K562 (cell line): ENCODE measurements around the gene PMPCB. TPM values are rescaled to one million over a fixed set of nuclear protein-coding genes. Genes with fewer than 3 reads are reported as not detected.

Source experiments
- BRF2 ChIP-seq: IDR thresholded peaks from 3 replicates; pipeline ENCODE4 v1.6.1; 2011; ENCODE audit warnings: borderline replicate concordance, mild to moderate bottlenecking; ENCODE audit not compliant: insufficient read length, insufficient read depth
- CBFB ChIP-seq: sonication (generic); formaldehyde crosslinking; IDR thresholded peaks from 2 replicates; pipeline ENCODE4 v1.4.0; 2020; ENCODE audit warnings: mild to moderate bottlenecking, missing genetic modification reagents
- CBX2 ChIP-seq: fragments of 200-600 bp; sonication (generic); IDR thresholded peaks from one replicate; pipeline ENCODE4 v1.6.1; 2012; ENCODE audit warnings: mild to moderate bottlenecking, low read length, inconsistent platforms; ENCODE audit not compliant: insufficient read depth, poor library complexity, severe bottlenecking
- CUX1 ChIP-seq: fragments of 200-800 bp; sonication (Bioruptor generic); IDR thresholded peaks from 2 replicates; pipeline ENCODE4 v1.6.1; 2016; ENCODE audit warnings: missing genetic modification characterization, missing compliant biosample characterization
- E2F6 ChIP-seq, 2 experiments: IDR thresholded peaks; 2 replicates each; pipeline ENCODE4 v1.6.1; 2011; ENCODE audit warnings: borderline replicate concordance in 1 of 2, control low read depth in 1 of 2, low read depth in 1 of 2, low read length in 1 of 2, mild to moderate bottlenecking in 1 of 2, mixed read lengths in 1 of 2, moderate library complexity in 1 of 2; ENCODE audit not compliant: insufficient read depth in 1 of 2, insufficient read length in 1 of 2, poor library complexity in 1 of 2, severe bottlenecking in 1 of 2; ENCODE audit errors: extremely low read depth in 1 of 2
- ELF1 ChIP-seq: fragments of 200-800 bp; sonication (Bioruptor generic); IDR thresholded peaks from 2 replicates; pipeline ENCODE4 v1.6.1; 2016; ENCODE audit warnings: missing genetic modification characterization, missing compliant biosample characterization
- ERF ChIP-seq: fragments of 450-650 bp; formaldehyde crosslinking; IDR thresholded peaks from 2 replicates; pipeline ENCODE4 v1.4.0; 2020; ENCODE audit warnings: mild to moderate bottlenecking, mixed read lengths
- ETS2 ChIP-seq: IDR thresholded peaks from 2 replicates; pipeline ENCODE4 v1.6.1; 2016; ENCODE audit warnings: borderline replicate concordance, missing genetic modification characterization, mild to moderate bottlenecking, moderate library complexity, missing compliant biosample characterization; ENCODE audit not compliant: poor library complexity, severe bottlenecking
- IRF2 ChIP-seq: sonication (generic); formaldehyde crosslinking; IDR thresholded peaks from 2 replicates; pipeline ENCODE4 v1.8.1; 2022; ENCODE audit warnings: mild to moderate bottlenecking, missing genetic modification reagents
- NFE2L1 ChIP-seq: fragments of 450-650 bp; IDR thresholded peaks from 2 replicates; pipeline ENCODE4 v1.6.1; 2016; ENCODE audit warnings: missing genetic modification characterization, low read depth, mild to moderate bottlenecking, missing compliant biosample characterization, moderate library complexity, borderline replicate concordance
- NRF1 ChIP-seq, 2 experiments: fragments of 450-650 bp; IDR thresholded peaks in 1 of 2; conservative IDR thresholded peaks in 1 of 2; 2 replicates each; pipeline ENCODE4 v1.6.1; 2014; ENCODE audit warnings: mild to moderate bottlenecking in 2 of 2
- PHF20 ChIP-seq: fragments of 450-650 bp; IDR thresholded peaks from 2 replicates; pipeline ENCODE4 v1.6.1; 2018; ENCODE audit not compliant: partially characterized antibody
- POLR2A ChIP-seq: fragments of 450-650 bp; conservative IDR thresholded peaks from 2 replicates; pipeline ENCODE4 v1.6.1; 2016
- RBM34 ChIP-seq: fragments of 200-400 bp; formaldehyde crosslinking; IDR thresholded peaks from 2 replicates; pipeline ENCODE4 v1.6.1; 2018; ENCODE audit warnings: low read length, borderline replicate concordance; ENCODE audit not compliant: insufficient read depth
- SMARCE1 ChIP-seq: fragments of 450-650 bp; IDR thresholded peaks from 2 replicates; pipeline ENCODE4 v1.7.1; 2016; ENCODE audit warnings: mild to moderate bottlenecking
- WHSC1 ChIP-seq: IDR thresholded peaks from one replicate; pipeline ENCODE4 v1.6.1; 2012; ENCODE audit warnings: low read length, control low read depth, inconsistent platforms
- ZNF436 ChIP-seq: fragments of 250-450, 450-650 bp; sonication (Bioruptor Pico); formaldehyde crosslinking; IDR thresholded peaks from 2 replicates; pipeline ENCODE4 v1.7.0; 2020; ENCODE audit warnings: mild to moderate bottlenecking
- ZNF79 ChIP-seq: fragments of 250-450 bp; sonication (Bioruptor Pico); IDR thresholded peaks from 2 replicates; pipeline ENCODE4 v1.4.0; 2020; ENCODE audit warnings: low read depth, mild to moderate bottlenecking, moderate library complexity
- polyA plus RNA-seq, 8 experiments: library from polyadenylated mRNA; depleted of rRNA in 4 of 8; stranded (reverse) in 5 of 8; unstranded in 3 of 8; fragments of >200 nt; fragmentation: Nextera tagmentation in 2 of 8; fragmentation: Illumina TruSeq in 1 of 8; extraction: Ambion mirVana in 2 of 8; extraction: Trizol in 1 of 8; gene quantifications; 2 replicates each; pipeline versions ENCODE4 v1.2.1 to v1.2.3, GENCODE V29; 2011 to 2014; ENCODE audit warnings: inconsistent platforms in 1 of 8, missing spikeins in 1 of 8
- total RNA-seq, 7 experiments: library from RNA; depleted of rRNA in 6 of 7; stranded (reverse); fragments of >200 nt in 6 of 7; fragmentation: Illumina TruSeq in 2 of 7; extraction: Trizol in 2 of 7; gene quantifications; 2 replicates each; pipeline versions ENCODE4 v1.2.1 to v1.2.3, GENCODE V29; 2011 to 2021; ENCODE audit warnings: low replicate concordance in 1 of 7
- TF ChIP-seq, protein P1 (sequence below): IDR thresholded peaks from 2 replicates; pipeline ENCODE4 v1.6.1; 2011; ENCODE audit not compliant: insufficient read length; ENCODE audit errors: extremely low read depth

Gene PMPCB
- total and polyA plus RNA-seq, 9 of the 15 experiments (the other 6 are each of a cell fraction or from before 2014, with no cell fraction given), result 61.2 to 209 (median 105) TPM

DNA sequence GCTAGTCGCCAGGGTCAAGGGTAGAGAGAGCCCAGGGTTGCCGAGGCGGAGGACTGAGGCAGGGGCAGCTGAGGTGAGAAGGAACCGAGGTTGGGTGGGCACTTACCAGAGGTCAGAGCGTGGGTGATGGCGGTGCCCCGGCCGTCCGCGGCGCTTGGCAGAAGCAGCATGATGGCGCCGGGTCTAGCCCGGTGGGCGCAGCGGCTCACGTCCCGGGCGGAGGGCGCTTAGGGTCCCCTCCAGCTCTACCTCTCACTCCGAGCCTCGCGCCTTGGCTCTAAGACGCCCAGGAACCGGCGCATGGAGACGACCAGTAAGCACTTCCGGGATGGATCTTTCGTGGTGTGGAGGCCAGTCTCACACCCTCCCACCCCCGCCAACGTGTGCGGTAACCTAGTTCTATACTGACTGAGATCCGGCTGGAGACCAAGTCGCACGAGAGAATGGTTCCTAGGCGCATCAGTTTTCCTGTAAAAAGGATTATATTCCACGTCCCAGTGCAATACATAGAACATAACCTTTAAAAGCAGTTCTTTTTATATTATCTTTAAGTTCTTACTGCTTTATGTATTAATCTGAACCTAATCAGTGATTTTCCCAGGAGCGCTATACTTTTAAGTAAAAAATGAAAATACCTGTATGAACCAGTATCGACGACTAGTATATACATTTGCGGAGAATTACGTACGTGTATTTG is 47.4 kb downstream of the PMPCB start, which contains the start of gene DNAJC2 (continued):
- TF ChIP-seq CBFB (CRISPR knock-in tag) (peak; percentile 34; the same call in 1 of the 2 replicates), POLR2A (peak; percentile 95), WHSC1 (no peak), CUX1 (CRISPR knock-in tag) (no peak), BRF2 (no peak), ZNF79 (CRISPR knock-in tag) (no peak), ELF1 (tag) (peak; percentile 97), CBX2 (no peak), ERF (CRISPR knock-in tag) (peak; percentile 67; the same call in 1 of the 2 replicates), IRF2 (CRISPR knock-in tag) (no peak), NFE2L1 (no peak), RBM34 (no peak), ZNF436 (CRISPR knock-in tag) (no peak), E2F6 (IDR thresholded peaks at IDR 0.05; ENCODE audit: borderline replicate concordance in 1 of 2, extremely low read depth in 1 of 2, insufficient read depth in 1 of 2, insufficient read length in 1 of 2, low read depth in 1 of 2, low read length in 1 of 2, poor library complexity in 1 of 2, severe bottlenecking in 1 of 2) (peak; percentile 94), PHF20 (peak; percentile 94), NRF1 (conservative IDR thresholded peaks at IDR 0.05 in 1 of 2, IDR thresholded peaks at IDR 0.05 in 1 of 2) (peak; percentile 51 to 65), ETS2 (tag) (no peak), SMARCE1 (no peak)
- TF ChIP-seq, protein P1, sequence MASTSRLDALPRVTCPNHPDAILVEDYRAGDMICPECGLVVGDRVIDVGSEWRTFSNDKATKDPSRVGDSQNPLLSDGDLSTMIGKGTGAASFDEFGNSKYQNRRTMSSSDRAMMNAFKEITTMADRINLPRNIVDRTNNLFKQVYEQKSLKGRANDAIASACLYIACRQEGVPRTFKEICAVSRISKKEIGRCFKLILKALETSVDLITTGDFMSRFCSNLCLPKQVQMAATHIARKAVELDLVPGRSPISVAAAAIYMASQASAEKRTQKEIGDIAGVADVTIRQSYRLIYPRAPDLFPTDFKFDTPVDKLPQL, result no peak
